NCI-H748 (cell line): ENCODE data around the gene YJEFN3.

Experiments used
- DNase-seq: peaks from one replicate; lab custom pipeline; 2025; ENCODE audit not compliant: unreplicated experiment; lab: John Stamatoyannopoulos, UW

Gene YJEFN3

DNA sequence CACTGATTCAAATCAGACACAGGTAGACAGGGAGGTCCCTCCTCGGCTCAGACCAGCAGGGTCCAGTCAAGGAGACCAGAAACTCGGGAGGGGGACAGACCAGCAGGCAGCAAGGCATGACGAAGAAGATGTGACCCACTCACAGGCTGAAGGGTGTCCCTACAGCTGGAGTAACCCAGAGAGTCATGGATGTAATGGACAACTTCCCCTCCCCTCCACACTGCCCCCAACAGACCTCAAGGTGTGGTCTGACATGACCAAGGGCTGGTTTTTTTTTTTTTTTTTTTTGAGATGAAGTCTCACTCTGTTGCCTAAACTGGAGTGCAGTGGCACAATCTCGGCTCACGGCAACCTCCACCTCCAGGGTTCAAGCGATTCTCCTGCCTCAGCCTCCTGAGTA, 55.6 kb downstream of the YJEFN3 start:
- no peak for DNase-seq
